Left kidney (tissue), 8 donors: ENCODE results near the gene LEFTY1. TPM values are rescaled to one million over a fixed set of nuclear protein-coding genes. Genes with fewer than 3 reads are reported as not detected.
"Not testable (repeated sequence)": the region's sequence is repeated elsewhere in the genome, so short reads cannot be mapped to it uniquely, and the experiment has no call there.

Experiments
- DNase-seq: peaks from one replicate; pipeline ENCODE4 v3.0.0-alpha.2; 2013
- long read RNA-seq, 8 donors: transcript quantifications; one replicate each; lab custom pipeline, GENCODE V29; 2026
- polyA plus RNA-seq: library from polyadenylated mRNA; unstranded; fragments of 120-200 nt; gene quantifications from one replicate; pipeline ENCODE4 v1.2.1, GENCODE V29; 2013; ENCODE audit not compliant: insufficient read length

Gene LEFTY1
- polyA plus RNA-seq: 3.6 TPM
- long read RNA-seq, donor 1, partial matches to known transcripts: 0 of 3 reads
- long read RNA-seq, donor 1, other reads (novel, unspliced or antisense): 0 of 3 reads
- long read RNA-seq, donor 2, partial matches to known transcripts: 0 of 2 reads
- long read RNA-seq, donor 2, other reads (novel, unspliced or antisense): 0 of 2 reads
- long read RNA-seq, donor 3, partial matches to known transcripts: 0 of 3 reads
- long read RNA-seq, donor 3, other reads (novel, unspliced or antisense): 0 of 3 reads
- long read RNA-seq, donor 4: 0 reads
- long read RNA-seq, donor 5, transcript LEFTY1-201 (4 exons, 1,626 nt): major isoform, 8 of 8 reads
- long read RNA-seq, donor 5, partial matches to known transcripts: 0 of 8 reads
- long read RNA-seq, donor 5, other reads (novel, unspliced or antisense): 0 of 8 reads
- long read RNA-seq, donor 6, transcript LEFTY1-201 (4 exons, 1,626 nt): major isoform, 5 of 5 reads
- long read RNA-seq, donor 6, partial matches to known transcripts: 0 of 5 reads
- long read RNA-seq, donor 6, other reads (novel, unspliced or antisense): 0 of 5 reads
- long read RNA-seq, donor 7, transcript LEFTY1-201 (4 exons, 1,626 nt): major isoform, 5 of 5 reads
- long read RNA-seq, donor 7, partial matches to known transcripts: 0 of 5 reads
- long read RNA-seq, donor 7, other reads (novel, unspliced or antisense): 0 of 5 reads
- long read RNA-seq, donor 8, partial matches to known transcripts: 0 of 1 reads
- long read RNA-seq, donor 8, other reads (novel, unspliced or antisense): 0 of 1 reads

- peak; percentile 87 for DNase-seq
These were observed at the start of gene LEFTY1 for GRCh38 chr1:225888898-225889601. Gene LEFTY1 (minus strand): TSS chr1:225889146. CDS start chr1:225889066, 80 bp downstream.

DNA sequence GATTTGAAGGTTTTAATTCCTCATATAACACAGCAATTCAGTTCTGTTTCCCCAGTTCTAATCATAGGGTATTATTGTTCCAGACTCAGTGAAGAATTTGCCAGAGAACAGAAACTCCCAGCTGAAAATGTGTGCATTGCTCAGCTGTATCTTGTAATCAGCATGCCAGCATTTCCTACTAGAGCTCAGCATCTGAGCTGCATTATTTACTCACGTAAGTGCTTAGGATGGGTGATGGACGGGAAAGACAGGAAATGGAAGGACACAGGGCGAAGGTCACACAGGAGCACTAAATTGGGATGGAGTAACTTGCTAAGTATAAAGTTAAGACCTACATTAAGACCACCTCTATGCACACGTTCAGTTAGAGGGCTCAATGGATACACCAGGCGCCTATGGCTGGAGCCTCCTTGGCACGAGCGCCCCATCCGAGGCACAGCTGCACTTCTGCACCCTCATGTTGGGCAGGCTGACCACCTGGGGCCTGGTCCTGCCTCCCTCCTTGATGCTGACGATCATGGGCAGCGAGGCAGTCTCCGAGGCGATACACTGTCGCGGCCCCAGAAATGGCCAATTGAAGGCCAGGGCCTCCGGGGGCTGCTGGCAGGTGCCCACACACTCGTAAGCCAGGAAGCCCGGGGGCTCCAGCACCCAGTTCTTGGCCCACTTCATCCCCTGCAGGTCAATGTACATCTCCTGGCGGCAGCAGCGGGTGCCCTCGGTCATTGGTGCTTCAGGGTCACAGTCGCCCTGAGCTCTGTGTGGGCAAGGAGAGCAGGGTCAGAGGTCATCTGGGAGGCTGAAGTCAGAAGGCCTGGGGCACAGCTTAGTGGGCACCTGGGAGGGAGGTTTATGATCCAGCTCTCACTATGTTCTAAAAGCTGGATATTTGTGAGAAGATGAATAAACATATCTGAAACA lies 48.4 kb upstream of the LEFTY1 start:
- no peak for DNase-seq

DNA sequence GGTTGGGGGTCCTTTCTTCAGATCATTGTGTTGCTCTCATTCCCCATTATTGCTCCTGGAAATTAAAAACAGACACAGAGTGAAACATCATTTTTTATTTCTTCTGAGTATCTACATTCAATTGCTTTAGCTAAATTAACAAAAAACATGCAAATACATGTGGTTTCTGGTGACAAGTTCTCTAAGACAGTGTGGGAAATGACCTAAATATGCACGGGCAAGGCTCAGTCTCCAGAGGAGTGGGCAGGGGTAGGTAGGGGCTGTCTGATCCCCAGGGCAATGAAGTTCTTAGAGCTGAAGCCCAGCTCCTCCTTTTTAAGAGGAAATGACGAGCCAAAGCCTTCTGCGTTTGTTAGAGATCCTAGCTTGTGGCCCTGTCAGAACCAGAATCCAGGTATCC lies 47.6 kb upstream of the LEFTY1 start:
- no peak for DNase-seq

- not testable (repeated sequence) for DNase-seq
These were observed 47.1 kb upstream of the LEFTY1 start for GRCh38 chr1:225936086-225936485.

DNA sequence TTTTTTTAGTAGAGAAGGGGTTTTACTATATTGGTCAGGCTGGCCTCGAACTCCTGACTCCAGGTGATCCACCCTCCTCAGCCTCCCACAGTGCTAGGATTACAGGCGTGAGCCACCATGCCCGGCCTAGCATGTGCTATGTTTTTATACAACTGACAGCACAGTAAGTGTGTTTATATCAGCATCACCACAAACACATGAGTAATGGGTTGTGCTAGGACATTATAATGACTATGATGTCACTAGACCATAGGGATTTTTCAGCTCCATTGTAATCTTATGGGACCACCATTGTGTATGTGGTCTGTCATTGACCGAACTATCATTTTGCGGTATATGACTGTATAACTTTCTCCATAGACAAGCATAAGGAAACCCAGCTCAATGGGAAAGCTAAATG lies 45.8 kb upstream of the LEFTY1 start:
- no peak for DNase-seq

DNA sequence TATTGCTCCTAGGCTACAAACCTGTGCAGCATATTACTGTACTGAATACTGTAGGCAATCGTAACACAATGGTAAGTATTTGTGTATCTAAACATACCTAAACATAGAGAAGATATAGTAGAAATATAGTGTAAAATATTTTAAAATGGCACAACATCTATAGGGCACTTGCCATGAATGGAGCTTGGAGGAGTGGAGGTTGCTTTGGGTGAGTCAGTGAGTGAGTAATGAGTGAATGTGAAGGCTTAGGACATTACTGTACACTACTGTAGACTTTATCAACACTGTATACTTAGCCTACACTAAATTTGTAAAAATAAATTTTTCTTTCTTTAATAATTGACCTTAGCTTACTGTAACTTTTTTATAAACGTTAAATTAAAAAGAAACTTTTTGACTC lies 44.1 kb upstream of the LEFTY1 start:
- no peak for DNase-seq

GRCh38 chr1:225931270-225932136 lies 42.6 kb upstream of the LEFTY1 start:
- DNase-seq: no peak

- no peak for DNase-seq
These were observed 41.6 kb upstream of the LEFTY1 start for GRCh38 chr1:225930566-225930965.

DNA sequence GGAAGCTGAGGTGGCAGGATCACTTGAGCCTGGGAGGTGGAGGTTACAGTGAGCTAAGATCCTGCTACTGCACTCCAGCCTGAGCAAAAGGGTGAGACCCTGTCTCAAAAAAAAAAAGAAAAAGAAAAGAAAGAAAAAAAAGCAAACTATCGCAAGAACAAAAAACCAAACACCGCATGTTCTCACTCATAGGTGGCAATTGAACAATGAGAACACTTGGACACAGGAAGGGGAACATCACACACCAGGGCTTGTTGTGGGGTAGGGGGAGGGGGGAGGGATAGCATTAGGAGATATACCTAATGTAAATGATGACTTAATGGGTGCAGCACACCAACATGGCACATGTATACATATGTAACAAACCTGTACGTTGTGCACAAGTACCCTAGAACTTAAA lies 40.5 kb upstream of the LEFTY1 start:
- DNase-seq: not testable (repeated sequence)

GRCh38 chr1:225928186-225929175 lies 39.5 kb upstream of the LEFTY1 start:
- DNase-seq: no peak

DNA sequence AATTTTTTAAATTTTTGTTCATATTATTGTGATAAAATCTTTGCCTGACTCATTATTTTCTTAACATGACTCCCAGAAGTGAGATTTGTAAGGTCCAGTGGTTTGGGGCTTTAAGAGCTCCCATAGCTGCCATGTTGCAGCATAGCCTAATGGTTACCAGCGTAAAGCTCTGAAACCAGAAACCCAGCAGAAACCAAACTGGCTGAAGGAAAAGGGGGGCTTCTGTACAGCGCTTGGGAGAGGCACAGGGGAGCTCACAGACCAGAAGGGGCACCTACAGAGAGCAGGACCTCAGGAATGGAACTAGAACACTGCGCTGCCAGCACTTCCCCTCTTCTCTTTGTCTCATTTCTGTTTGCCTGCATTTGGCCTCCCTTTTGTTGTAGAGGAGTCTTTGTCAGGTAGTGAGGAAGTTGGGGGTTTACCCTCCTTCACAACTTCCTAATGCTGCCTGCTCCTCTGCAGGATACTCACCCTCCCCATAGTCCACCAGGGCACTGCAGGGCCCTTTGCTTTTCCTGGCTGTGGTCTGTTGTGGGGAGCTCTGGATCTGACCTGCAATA lies 37.7 kb upstream of the LEFTY1 start:
- DNase-seq: no peak

DNA sequence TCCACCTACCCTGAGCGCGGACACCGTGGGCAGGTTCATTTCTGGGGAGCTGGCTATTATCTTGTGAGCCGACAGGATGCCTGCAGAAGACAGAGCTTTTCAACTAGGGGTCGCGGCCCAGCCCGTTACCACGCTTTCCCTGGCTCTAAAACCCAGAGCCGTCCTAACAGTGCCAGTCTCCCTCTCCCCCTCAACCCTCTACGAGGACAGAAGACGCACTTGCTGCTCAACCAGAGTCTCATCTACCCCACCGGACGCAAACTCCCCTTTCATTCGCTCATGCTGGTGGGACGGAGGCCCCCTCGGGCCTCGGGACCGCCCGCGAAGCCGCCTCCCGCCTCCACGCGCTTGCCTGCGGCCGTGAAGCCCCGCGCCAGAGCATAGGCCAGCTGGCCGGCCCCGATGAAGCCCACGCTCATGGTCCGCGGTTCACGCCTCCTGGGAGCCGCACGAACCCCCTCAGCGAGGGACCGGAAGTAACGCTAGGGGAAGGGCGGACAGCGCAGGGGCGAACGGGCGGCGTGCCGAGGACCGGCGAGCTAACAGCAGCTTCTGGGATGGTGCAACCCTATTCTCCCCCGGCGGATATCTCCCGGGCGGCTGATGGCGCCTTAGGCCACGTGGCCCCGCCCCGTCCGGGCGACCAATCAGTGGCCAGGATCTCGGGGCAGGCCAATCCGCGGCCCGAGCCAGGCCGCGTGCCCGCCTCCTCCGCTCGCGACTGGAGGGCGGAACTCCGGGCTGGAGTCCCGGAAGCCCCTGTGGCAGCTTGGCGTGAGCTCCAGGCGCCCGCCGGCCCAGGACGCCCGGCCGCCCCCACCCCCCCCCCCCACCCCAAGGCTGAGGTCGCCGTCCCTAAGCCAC lies 35.0 kb upstream of the LEFTY1 start, which contains the start of gene PYCR2:
PYCR2 (minus strand) TSS at position 559 of the 864 bp plus-strand sequence; CDS start at position 419, 140 bp downstream.
- DNase-seq: peak; percentile 92

DNA sequence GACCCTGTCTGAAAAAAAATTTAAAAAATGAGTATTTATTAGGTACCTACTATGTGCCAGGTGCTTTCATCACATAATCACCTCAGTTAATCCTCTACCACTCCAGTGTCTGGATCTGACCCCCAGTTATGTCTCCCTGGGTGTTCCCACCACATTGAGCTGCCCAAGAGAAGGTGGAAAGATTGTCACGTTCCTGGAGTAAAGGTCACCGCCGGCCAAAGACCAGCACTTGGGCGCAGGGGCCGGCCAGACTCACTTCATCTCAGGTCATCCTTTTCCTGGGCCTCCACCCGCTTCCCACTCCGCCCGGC lies 34.4 kb upstream of the LEFTY1 start:
- DNase-seq: no peak

- DNase-seq: no peak
These were observed 33.1 kb upstream of the LEFTY1 start for GRCh38 chr1:225921734-225922709.

- no peak for DNase-seq
These were observed 31.0 kb upstream of the LEFTY1 start for GRCh38 chr1:225919906-225920305.

GRCh38 chr1:225918280-225918679 lies 29.3 kb upstream of the LEFTY1 start:
- no peak for DNase-seq

- no peak for DNase-seq
These were observed 28.6 kb upstream of the LEFTY1 start for GRCh38 chr1:225917536-225917935.
